HepG2 (cell line): ENCODE data around the gene SRRT.

Experiments
- PHF20 ChIP-seq: sonication (generic); formaldehyde crosslinking; IDR thresholded peaks from 2 replicates; pipeline ENCODE4 v1.5.0; 2020; ENCODE audit warnings: mild to moderate bottlenecking, missing genetic modification reagents
- ZNF839 ChIP-seq: sonication (generic); formaldehyde crosslinking; IDR thresholded peaks from 2 replicates; pipeline ENCODE4 v1.4.0; 2020; ENCODE audit warnings: missing genetic modification reagents, mild to moderate bottlenecking, borderline replicate concordance

DNA sequence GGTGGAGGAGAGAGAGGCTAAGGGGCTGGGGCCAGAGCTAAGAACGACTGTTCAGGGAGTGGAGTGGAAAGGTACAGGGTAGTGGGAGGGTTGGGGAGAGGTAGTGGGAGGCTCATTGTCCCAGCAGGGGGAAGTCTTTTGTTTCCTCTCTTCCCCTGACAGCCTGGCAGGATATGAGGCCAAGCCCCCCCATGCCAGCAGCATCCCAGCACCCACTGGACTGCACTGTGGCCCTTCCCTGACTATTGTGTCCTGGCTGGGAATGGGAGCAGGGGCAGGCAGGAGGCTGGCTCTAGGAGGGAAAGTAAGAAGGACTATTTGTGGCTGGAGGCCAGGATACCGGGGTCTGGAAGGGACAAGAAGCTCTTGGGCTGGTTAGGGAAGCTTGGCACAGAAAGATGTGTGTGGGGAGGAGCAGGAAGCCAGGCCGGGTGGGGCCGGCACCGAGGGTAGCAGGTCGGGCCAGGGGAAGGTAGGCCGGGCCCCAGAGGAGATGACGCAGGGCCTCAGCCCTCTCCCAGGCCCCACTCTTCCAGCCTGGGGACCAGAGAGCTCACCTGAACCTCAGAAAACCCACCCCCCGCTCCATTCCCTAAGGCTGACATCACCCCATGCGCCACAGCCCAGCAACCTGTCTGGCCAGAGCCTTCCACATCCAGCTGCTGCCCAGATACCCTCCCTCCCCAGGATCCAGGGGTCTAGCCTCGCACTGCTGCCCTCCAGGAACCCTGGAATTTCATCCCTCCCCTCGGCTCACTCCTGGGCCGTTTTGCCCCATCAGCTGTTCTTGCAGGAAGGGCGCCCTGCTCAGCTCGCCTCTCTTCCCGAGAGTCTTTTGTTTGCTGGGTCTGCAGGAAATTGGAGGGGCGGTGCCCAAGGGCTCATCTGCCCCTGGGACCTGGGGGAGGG lies 38.7 kb upstream of the SRRT start:
- no peak for TF ChIP-seq PHF20 (CRISPR knock-in tag)
- TF ChIP-seq ZNF839 (CRISPR knock-in tag): no peak
